GM19238 (cell line): ENCODE measurements around the gene TRPV3.
"Not testable (repeated sequence)": the region's sequence is repeated elsewhere in the genome, so short reads cannot be mapped to it uniquely, and the experiment has no call there.

Source experiments
- DNase-seq: peaks from one replicate; pipeline ENCODE4 v3.0.0; 2011; ENCODE audit warnings: low spot score; ENCODE audit not compliant: insufficient read length

Gene TRPV3

GRCh38 chr17:3475812-3476610, 81.6 kb downstream of the TRPV3 start, which contains the start of gene ASPA:
ASPA (plus strand) TSS chr17:3475997; CDS start chr17:3476160, 163 bp downstream.
- DNase-seq, result no peak

- no peak for DNase-seq
These were observed 82.3 kb downstream of the TRPV3 start for GRCh38 chr17:3475251-3475685.

- no peak for DNase-seq
These were observed 83.4 kb downstream of the TRPV3 start for GRCh38 chr17:3474212-3474611.

- DNase-seq, result no peak
These were observed 85.5 kb downstream of the TRPV3 start for GRCh38 chr17:3472137-3472536.

- no peak for DNase-seq
These were observed 86.0 kb downstream of the TRPV3 start, which contains the start of gene SPATA22 for GRCh38 chr17:3471599-3471998. SPATA22 (minus strand) TSS chr17:3471819; CDS start chr17:3469325, 2,494 bp downstream.

- DNase-seq, result no peak
These were observed 88.1 kb downstream of the TRPV3 start for GRCh38 chr17:3469529-3469928.

GRCh38 chr17:3466355-3466754, 91.3 kb downstream of the TRPV3 start:
- DNase-seq, result not testable (repeated sequence)
